ENCODE results near the gene CREB1. TPM values are rescaled to one million over a fixed set of nuclear protein-coding genes. Genes with fewer than 3 reads are reported as not detected.

CREB1 gene
- total RNA-seq, 2 donors from 2014 or later: 17.9 to 20.1 TPM

- 95% methylated on average over 2 of the region's 2 CpGs for WGBS, 2 donors
- Histone ChIP-seq H3K27me3 (no peaks in the 10 kb centered on the region), H3K4me1 (no peaks in the 10 kb centered on the region), H3K27ac (no peak overlapping the region), H3K4me3 (no peak overlapping the region), H3K36me3 (replicated peaks in 1 of 2; ENCODE audit: insufficient read depth in 1 of 2, low read depth in 2 of 2) (no peaks in the 10 kb centered on the region), H3K9me3 (no peaks in the 10 kb centered on the region)
- ATAC-seq: no peak
- no peak for DNase-seq
- intact Hi-C loops (cut with DNase I): no loop called here
- TF ChIP-seq POLR2A (IDR thresholded peaks at IDR 0.05) (no peak), CTCF (IDR thresholded peaks at IDR 0.05) (no peak)
Measured at GRCh38 chr2:207614824-207615223, 85.1 kb downstream of the CREB1 start.

- no peaks in the 10 kb centered on the region for H3K36me3 ChIP-seq (replicated peaks in 1 of 2; ENCODE audit: insufficient read depth in 1 of 2, low read depth in 2 of 2)
- intact Hi-C loops (cut with DNase I): no loop called here
- H3K27ac ChIP-seq: no peak overlapping the region
- TF ChIP-seq POLR2A (IDR thresholded peaks at IDR 0.05) (no peak), CTCF (IDR thresholded peaks at IDR 0.05) (no peak)
- DNase-seq (no peak), ATAC-seq (no peak)
- H3K4me1 ChIP-seq: no peaks in the 10 kb centered on the region
- WGBS, 2 donors: 84 to 85% methylated on average over 4 of the region's 4 CpGs
- no peaks in the 10 kb centered on the region for H3K9me3 ChIP-seq
- no peaks in the 10 kb centered on the region for H3K27me3 ChIP-seq
- H3K4me3 ChIP-seq: no peak overlapping the region
Measured at GRCh38 chr2:207616185-207616584, 86.4 kb downstream of the CREB1 start.

- DNase-seq (no peak), ATAC-seq (no peak)
- TF ChIP-seq POLR2A (IDR thresholded peaks at IDR 0.05): no peak
- TF ChIP-seq CTCF (IDR thresholded peaks at IDR 0.05): no peak
- Histone ChIP-seq H3K27me3 (no peaks in the 10 kb centered on the region), H3K4me3 (no peak overlapping the region), H3K36me3 (replicated peaks in 1 of 2; ENCODE audit: insufficient read depth in 1 of 2, low read depth in 2 of 2) (no peaks in the 10 kb centered on the region), H3K4me1 (no peaks in the 10 kb centered on the region), H3K27ac (no peak overlapping the region), H3K9me3 (no peaks in the 10 kb centered on the region)
- WGBS, 2 donors: 83 to 84% methylated on average over 6 of the region's 6 CpGs
- intact Hi-C loops (cut with DNase I): no loop called here
Measured at GRCh38 chr2:207617011-207617671, 87.4 kb downstream of the CREB1 start.

GRCh38 chr2:207619764-207620203 is 90.0 kb downstream of the CREB1 start:
- H3K36me3 ChIP-seq (replicated peaks in 1 of 2; ENCODE audit: insufficient read depth in 1 of 2, low read depth in 2 of 2): no peaks in the 10 kb centered on the region
- H3K9me3 ChIP-seq: no peaks in the 10 kb centered on the region
- no peak overlapping the region for H3K4me3 ChIP-seq
- DNase-seq (no peak), ATAC-seq (no peak)
- intact Hi-C loops (cut with DNase I): no loop called here
- peak overlapping the region in 1 of 4 donors; percentile 13 for H3K27ac ChIP-seq
- H3K4me1 ChIP-seq: peaks cover 12% of the 10 kb centered on the region
- 36 to 41% methylated on average over 4 of the region's 4 CpGs for WGBS, 2 donors
- no peak for TF ChIP-seq POLR2A (IDR thresholded peaks at IDR 0.05)
- no peak for TF ChIP-seq CTCF (IDR thresholded peaks at IDR 0.05)
- H3K27me3 ChIP-seq: no peaks in the 10 kb centered on the region

GRCh38 chr2:207621501-207622039 is 91.8 kb downstream of the CREB1 start:
- ATAC-seq: no peak
- TF ChIP-seq CTCF (IDR thresholded peaks at IDR 0.05) (no peak), POLR2A (IDR thresholded peaks at IDR 0.05) (no peak)
- Histone ChIP-seq H3K36me3 (replicated peaks in 1 of 2; ENCODE audit: insufficient read depth in 1 of 2, low read depth in 2 of 2) (no peaks in the 10 kb centered on the region), H3K9me3 (no peaks in the 10 kb centered on the region), H3K27me3 (no peaks in the 10 kb centered on the region), H3K4me3 (no peak overlapping the region), H3K27ac (no peak overlapping the region), H3K4me1 (peaks cover 19% of the 10 kb centered on the region)
- intact Hi-C loops (cut with DNase I): no loop called here
- 86 to 87% methylated on average over 10 of the region's 10 CpGs for WGBS, 2 donors
- no peak for DNase-seq

All from body of pancreas (tissue), 4 donors.